Mesothelial cell of epicardium (in vitro differentiated cells): ENCODE measurements around the gene TMEM235. TPM values are rescaled to one million over a fixed set of nuclear protein-coding genes. Genes with fewer than 3 reads are reported as not detected.
"Not testable (repeated sequence)": the region's sequence is repeated elsewhere in the genome, so short reads cannot be mapped to it uniquely, and the experiment has no call there.

ENCODE experiments used
- DNase-seq, 2 experiments: peaks; one replicate each; pipeline ENCODE4 v3.0.0; 2021; ENCODE audit warnings: low spot score in 2 of 2; ENCODE audit not compliant: unreplicated experiment in 2 of 2
- H3K27ac Mint-ChIP-seq: 2 replicates; pipeline ENCODE4 v1.8.0; 2021; ENCODE audit warnings: mixed read lengths
- H3K27me3 Mint-ChIP-seq: 2 replicates; pipeline ENCODE4 v1.8.0; 2021; ENCODE audit warnings: low read depth, mixed read lengths
- H3K36me3 Mint-ChIP-seq: 2 replicates; pipeline ENCODE4 v1.8.0; 2021; ENCODE audit warnings: mixed read lengths
- H3K4me1 Mint-ChIP-seq: 2 replicates; pipeline ENCODE4 v1.8.0; 2021; ENCODE audit warnings: mixed read lengths
- H3K4me3 Mint-ChIP-seq: 2 replicates; pipeline ENCODE4 v1.8.0; 2021; ENCODE audit warnings: mild to moderate bottlenecking, moderate library complexity, mixed read lengths
- H3K9me3 Mint-ChIP-seq: 2 replicates; pipeline ENCODE4 v1.8.0; 2021; ENCODE audit warnings: mixed read lengths
- total RNA-seq: library from RNA; stranded (reverse); gene quantifications from 3 replicates; pipeline ENCODE4 v1.2.1, GENCODE V29; 2021
- TF ChIP-seq, protein P1 (sequence below): fragments of 200-600 bp; sonication (generic); IDR thresholded peaks from one replicate; pipeline ENCODE4 v1.5.0; 2021; ENCODE audit warnings: antibody characterized with exemption; ENCODE audit not compliant: unreplicated experiment

The TMEM235 gene
- total RNA-seq, 1 donor from 2014 or later = 1.5 TPM

- no peaks in the 10 kb centered on the region for H3K36me3 Mint-ChIP-seq
- peak overlapping the region; percentile 71 for H3K4me3 Mint-ChIP-seq
- TF ChIP-seq, protein P1, sequence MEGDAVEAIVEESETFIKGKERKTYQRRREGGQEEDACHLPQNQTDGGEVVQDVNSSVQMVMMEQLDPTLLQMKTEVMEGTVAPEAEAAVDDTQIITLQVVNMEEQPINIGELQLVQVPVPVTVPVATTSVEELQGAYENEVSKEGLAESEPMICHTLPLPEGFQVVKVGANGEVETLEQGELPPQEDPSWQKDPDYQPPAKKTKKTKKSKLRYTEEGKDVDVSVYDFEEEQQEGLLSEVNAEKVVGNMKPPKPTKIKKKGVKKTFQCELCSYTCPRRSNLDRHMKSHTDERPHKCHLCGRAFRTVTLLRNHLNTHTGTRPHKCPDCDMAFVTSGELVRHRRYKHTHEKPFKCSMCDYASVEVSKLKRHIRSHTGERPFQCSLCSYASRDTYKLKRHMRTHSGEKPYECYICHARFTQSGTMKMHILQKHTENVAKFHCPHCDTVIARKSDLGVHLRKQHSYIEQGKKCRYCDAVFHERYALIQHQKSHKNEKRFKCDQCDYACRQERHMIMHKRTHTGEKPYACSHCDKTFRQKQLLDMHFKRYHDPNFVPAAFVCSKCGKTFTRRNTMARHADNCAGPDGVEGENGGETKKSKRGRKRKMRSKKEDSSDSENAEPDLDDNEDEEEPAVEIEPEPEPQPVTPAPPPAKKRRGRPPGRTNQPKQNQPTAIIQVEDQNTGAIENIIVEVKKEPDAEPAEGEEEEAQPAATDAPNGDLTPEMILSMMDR = no peak
- peak overlapping the region; percentile 75 for H3K27ac Mint-ChIP-seq
- peaks cover 52% of the 10 kb centered on the region for H3K4me1 Mint-ChIP-seq
- no peaks in the 10 kb centered on the region for H3K27me3 Mint-ChIP-seq
- DNase-seq = no peak
- H3K9me3 Mint-ChIP-seq = no peaks in the 10 kb centered on the region
These were observed 21.5 kb downstream of the TMEM235 start for GRCh38 chr17:78252701-78253635.

DNA sequence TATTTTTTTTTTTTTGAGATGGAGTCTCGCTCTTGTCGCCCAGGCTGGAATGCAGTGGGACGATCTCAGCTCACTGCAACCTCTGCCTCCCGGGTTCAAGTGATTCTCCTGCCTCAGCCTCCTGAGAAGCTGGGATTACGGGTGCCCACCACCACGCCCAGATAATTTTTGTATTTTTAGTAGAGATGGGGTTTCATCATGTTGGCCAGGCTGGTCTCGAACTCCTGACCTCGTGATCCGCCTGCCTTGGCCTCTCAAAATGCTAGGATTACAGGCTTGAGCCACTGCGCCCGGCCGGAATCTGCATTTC is 22.2 kb downstream of the TMEM235 start:
- not testable (repeated sequence) for DNase-seq, H3K9me3 Mint-ChIP-seq, H3K27me3 Mint-ChIP-seq, H3K36me3 Mint-ChIP-seq
- Mint-ChIP-seq H3K4me1 (peaks cover 56% of the 10 kb centered on the region), H3K27ac (peak overlapping the region; percentile 53), H3K4me3 (peak overlapping the region; percentile 71)

GRCh38 chr17:78253946-78254672 is 22.7 kb downstream of the TMEM235 start:
- peaks cover 57% of the 10 kb centered on the region for H3K4me1 Mint-ChIP-seq
- peak overlapping the region; percentile 95 for H3K27ac Mint-ChIP-seq
- TF ChIP-seq, protein P1 = no peak
- H3K36me3 Mint-ChIP-seq = no peaks in the 10 kb centered on the region
- DNase-seq = peak; percentile 80 to 91
- peak overlapping the region; percentile 71 for H3K4me3 Mint-ChIP-seq
- H3K27me3 Mint-ChIP-seq = no peaks in the 10 kb centered on the region
- no peaks in the 10 kb centered on the region for H3K9me3 Mint-ChIP-seq

GRCh38 chr17:78255029-78255656 is 23.7 kb downstream of the TMEM235 start:
- Mint-ChIP-seq H3K4me3 (peak overlapping the region; percentile 30), H3K4me1 (peaks cover 62% of the 10 kb centered on the region), H3K9me3 (no peaks in the 10 kb centered on the region), H3K27ac (peak overlapping the region; percentile 92), H3K27me3 (no peaks in the 10 kb centered on the region), H3K36me3 (no peaks in the 10 kb centered on the region)
- DNase-seq = no peak
- TF ChIP-seq, protein P1 = no peak

- no peaks in the 10 kb centered on the region for H3K36me3 Mint-ChIP-seq
- peak overlapping the region; percentile 30 for H3K4me3 Mint-ChIP-seq
- H3K4me1 Mint-ChIP-seq = peaks cover 61% of the 10 kb centered on the region
- no peak for DNase-seq
- H3K9me3 Mint-ChIP-seq = no peaks in the 10 kb centered on the region
- no peaks in the 10 kb centered on the region for H3K27me3 Mint-ChIP-seq
- TF ChIP-seq, protein P1 = no peak
- H3K27ac Mint-ChIP-seq = peak overlapping the region; percentile 92
These were observed 24.7 kb downstream of the TMEM235 start for GRCh38 chr17:78255953-78256706.
